CD4-positive, alpha-beta T cell (primary cell): ENCODE results near the gene SRRM5. TPM values are rescaled to one million over a fixed set of nuclear protein-coding genes. Genes with fewer than 3 reads are reported as not detected.
A peak's percentile ranks its signal among the peaks of the same experiment; 100 is the strongest.

Experiments used
- ATAC-seq: fragments of 200-7000 bp; cut with Tn5 transposase; one replicate; pipeline ENCODE4 v1.10.0; 2022; ENCODE audit warnings: mild to moderate bottlenecking; ENCODE audit not compliant: poor library complexity
- CTCF ChIA-PET: fragments of 350-600 bp; sonication (Branson Sonifier 250); formaldehyde crosslinking; loops from one replicate; lab custom pipeline; 2021; ENCODE audit warnings: antibody characterized with exemption, inconsistent platforms; lab: Charles Lee
- POLR2A ChIA-PET: fragments of 350-600 bp; sonication (Branson Sonifier 250); formaldehyde crosslinking; loops from one replicate; lab custom pipeline; 2021; ENCODE audit warnings: antibody characterized with exemption, inconsistent platforms; lab: Charles Lee
- DNase-seq, 14 experiments: peaks; one replicate each; pipeline ENCODE4 v3.0.0-alpha.2; 2013 to 2020; ENCODE audit warnings: mixed read lengths in 2 of 14
- H3K27ac ChIP-seq, 2 donors: one replicate each; pipeline versions ENCODE4 v1.5.1 to v1.7.0; 2013; ENCODE audit warnings: low read length in 2 of 2, low read depth in 1 of 2, mild to moderate bottlenecking in 1 of 2
- H3K27me3 ChIP-seq, 2 experiments: 1 replicate in 1 of 2; 2 replicates in 1 of 2; pipeline versions ENCODE4 v1.6.1 to v1.7.0; 2013; ENCODE audit warnings: low read length in 2 of 2, control low read depth in 1 of 2, mild to moderate bottlenecking in 1 of 2, moderate library complexity in 1 of 2; ENCODE audit not compliant: insufficient read depth in 2 of 2, control insufficient read depth in 1 of 2
- H3K36me3 ChIP-seq: one replicate; pipeline ENCODE4 v1.6.1; 2013; ENCODE audit warnings: low read length, control low read depth; ENCODE audit not compliant: insufficient read depth
- H3K4me1 ChIP-seq: one replicate; pipeline ENCODE4 v1.6.1; 2013; ENCODE audit warnings: low read length, control low read depth; ENCODE audit not compliant: insufficient read depth
- H3K4me3 ChIP-seq: one replicate; pipeline ENCODE4 v1.5.1; 2013; ENCODE audit warnings: mild to moderate bottlenecking, low read length, moderate library complexity
- H3K9me3 ChIP-seq, 2 experiments: 1 replicate in 1 of 2; 2 replicates in 1 of 2; pipeline versions ENCODE4 v1.6.1 to v1.7.0; 2013; ENCODE audit warnings: low read length in 2 of 2, mild to moderate bottlenecking in 2 of 2, control low read depth in 1 of 2, moderate library complexity in 1 of 2; ENCODE audit not compliant: control insufficient read depth in 1 of 2, insufficient read depth in 1 of 2
- H3K27ac Mint-ChIP-seq: one replicate; pipeline ENCODE4 v1.8.0; 2020; ENCODE audit warnings: mixed read lengths
- H3K27me3 Mint-ChIP-seq: one replicate; pipeline ENCODE4 v1.8.0; 2021; ENCODE audit warnings: mixed read lengths
- H3K36me3 Mint-ChIP-seq: one replicate; pipeline ENCODE4 v1.8.0; 2021; ENCODE audit warnings: low read depth, mixed read lengths
- H3K4me1 Mint-ChIP-seq: one replicate; pipeline ENCODE4 v1.8.0; 2021; ENCODE audit warnings: low read depth, mixed read lengths
- H3K4me3 Mint-ChIP-seq: one replicate; pipeline ENCODE4 v1.8.0; 2020; ENCODE audit warnings: mild to moderate bottlenecking, mixed read lengths
- H3K9me3 Mint-ChIP-seq: one replicate; pipeline ENCODE4 v1.8.0; 2020; ENCODE audit warnings: mixed read lengths
- intact Hi-C, 2 experiments: fragments of 100-400 bp; cut with DNase I in 1 of 2; cut with micrococcal nuclease in 1 of 2; formaldehyde crosslinking; loops; one replicate each; pipeline versions ENCODE4 v1.15.1 to v1.9.0; 2023 to 2025; cut with DNase I, micrococcal nuclease
- total RNA-seq, 174 experiments: library from RNA in 2 of 174; stranded (reverse) in 2 of 174; gene quantifications; one replicate each; pipeline ENCODE4 v1.2.3 and lab custom pipeline; 2021 to 2026
- TF ChIP-seq, protein P1 (sequence below): fragments of 200-600 bp; IDR thresholded peaks from one replicate; pipeline ENCODE4 v1.8.0; 2022; ENCODE audit warnings: antibody characterized with exemption, mild to moderate bottlenecking

The SRRM5 gene
- total RNA-seq, 2 experiments from 2014 or later = 0.25 to 0.56 TPM

- H3K4me1 ChIP-seq = peaks cover 44% of the 10 kb centered on the region
- peaks cover 44% of the 10 kb centered on the region for H3K4me1 Mint-ChIP-seq
- H3K27ac Mint-ChIP-seq = peak overlapping the region; percentile 100
- POLR2A ChIA-PET = interaction anchor here (1.3 to 3.3 kb wide), 8 partner anchors 10 to 158 kb away, joined by 3 to 40 read pairs (median 12); partner anchors contain the start of genes PINLYP and XRCC1
- no peaks in the 10 kb centered on the region for H3K9me3 Mint-ChIP-seq
- peak overlapping the region; percentile 73 for H3K4me3 ChIP-seq
- no peaks in the 10 kb centered on the region for H3K27me3 ChIP-seq
- ATAC-seq (no peak), DNase-seq (peak in 1 of 14 experiments; percentile 22)
- CTCF ChIA-PET = interaction anchor here (0.9 to 5.8 kb wide), 4 partner anchors 20 to 164 kb away, joined by 3 to 122 read pairs (median 8); partner anchors contain the start of gene XRCC1
- TF ChIP-seq, protein P1, sequence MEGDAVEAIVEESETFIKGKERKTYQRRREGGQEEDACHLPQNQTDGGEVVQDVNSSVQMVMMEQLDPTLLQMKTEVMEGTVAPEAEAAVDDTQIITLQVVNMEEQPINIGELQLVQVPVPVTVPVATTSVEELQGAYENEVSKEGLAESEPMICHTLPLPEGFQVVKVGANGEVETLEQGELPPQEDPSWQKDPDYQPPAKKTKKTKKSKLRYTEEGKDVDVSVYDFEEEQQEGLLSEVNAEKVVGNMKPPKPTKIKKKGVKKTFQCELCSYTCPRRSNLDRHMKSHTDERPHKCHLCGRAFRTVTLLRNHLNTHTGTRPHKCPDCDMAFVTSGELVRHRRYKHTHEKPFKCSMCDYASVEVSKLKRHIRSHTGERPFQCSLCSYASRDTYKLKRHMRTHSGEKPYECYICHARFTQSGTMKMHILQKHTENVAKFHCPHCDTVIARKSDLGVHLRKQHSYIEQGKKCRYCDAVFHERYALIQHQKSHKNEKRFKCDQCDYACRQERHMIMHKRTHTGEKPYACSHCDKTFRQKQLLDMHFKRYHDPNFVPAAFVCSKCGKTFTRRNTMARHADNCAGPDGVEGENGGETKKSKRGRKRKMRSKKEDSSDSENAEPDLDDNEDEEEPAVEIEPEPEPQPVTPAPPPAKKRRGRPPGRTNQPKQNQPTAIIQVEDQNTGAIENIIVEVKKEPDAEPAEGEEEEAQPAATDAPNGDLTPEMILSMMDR = no peak
- H3K27me3 Mint-ChIP-seq = no peaks in the 10 kb centered on the region
- H3K9me3 ChIP-seq = no peaks in the 10 kb centered on the region
- intact Hi-C loops = loop anchor here (1.0 to 5.0 kb wide), 7 partner anchors 22 to 135 kb away; partner anchors contain the start of genes PINLYP (in 2 of the 2), XRCC1 (in 2 of the 2), ZNF428 (in 2 of the 2) and ETHE1 (in 1 of the 2)
- H3K4me3 Mint-ChIP-seq = peak overlapping the region; percentile 96
- H3K27ac ChIP-seq = peak overlapping the region; percentile 97
- H3K36me3 ChIP-seq = peaks cover 35% of the 10 kb centered on the region
- H3K36me3 Mint-ChIP-seq = peaks cover 66% of the 10 kb centered on the region
These were observed 14.9 kb upstream of the SRRM5 start for GRCh38 chr19:43596842-43597461.

- TF ChIP-seq, protein P1 = no peak
- Mint-ChIP-seq H3K9me3 (no peaks in the 10 kb centered on the region), H3K4me1 (peaks cover 44% of the 10 kb centered on the region), H3K4me3 (peak overlapping the region; percentile 96), H3K27me3 (no peaks in the 10 kb centered on the region), H3K36me3 (peaks cover 69% of the 10 kb centered on the region), H3K27ac (peak overlapping the region; percentile 100)
- POLR2A ChIA-PET = interaction anchor here (1.3 kb wide), 1 partner anchor 23 kb away, joined by 3 read pairs; no protein-coding TSS in a partner anchor
- Histone ChIP-seq H3K9me3 (no peaks in the 10 kb centered on the region), H3K27me3 (no peaks in the 10 kb centered on the region), H3K4me3 (no peak overlapping the region), H3K4me1 (peaks cover 44% of the 10 kb centered on the region), H3K27ac (peak overlapping the region in 1 of 2 donors; percentile 97), H3K36me3 (peaks cover 37% of the 10 kb centered on the region)
- intact Hi-C loops = loop anchor here (2.0 to 5.0 kb wide), 4 partner anchors 21 to 136 kb away; partner anchors contain the start of genes ETHE1 (in 1 of the 2) and ZNF428 (in 1 of the 2)
- ATAC-seq = no peak
- CTCF ChIA-PET = interaction anchor here (5.8 kb wide), 1 partner anchor 43 kb away, joined by 122 read pairs; no protein-coding TSS in a partner anchor
- no peak for DNase-seq
These were observed 14.0 kb upstream of the SRRM5 start for GRCh38 chr19:43597876-43598275.

GRCh38 chr19:43598445-43599240 is 13.2 kb upstream of the SRRM5 start:
- ChIA-PET CTCF (interaction anchor here (5.8 kb wide), 1 partner anchor 44 kb away, joined by 122 read pairs; no protein-coding TSS in a partner anchor), POLR2A (interaction anchor here (1.3 kb wide), 1 partner anchor 24 kb away, joined by 3 read pairs; no protein-coding TSS in a partner anchor)
- Histone ChIP-seq H3K4me1 (peaks cover 41% of the 10 kb centered on the region), H3K27ac (no peak overlapping the region), H3K9me3 (no peaks in the 10 kb centered on the region), H3K36me3 (peaks cover 33% of the 10 kb centered on the region), H3K4me3 (no peak overlapping the region), H3K27me3 (no peaks in the 10 kb centered on the region)
- H3K27me3 Mint-ChIP-seq = no peaks in the 10 kb centered on the region
- peak overlapping the region; percentile 100 for H3K27ac Mint-ChIP-seq
- intact Hi-C loops = loop anchor here in 1 of 2 experiments (5.0 kb wide), 2 partner anchors 54 to 136 kb away; no protein-coding TSS in a partner anchor
- H3K4me3 Mint-ChIP-seq = peak overlapping the region; percentile 62
- TF ChIP-seq, protein P1 = no peak
- ATAC-seq (no peak), DNase-seq (no peak)
- H3K4me1 Mint-ChIP-seq = peaks cover 39% of the 10 kb centered on the region
- peaks cover 63% of the 10 kb centered on the region for H3K36me3 Mint-ChIP-seq
- H3K9me3 Mint-ChIP-seq = no peaks in the 10 kb centered on the region
